Ascending aorta (tissue), 2 donors: Measurements from ENCODE around the gene CELSR1. TPM values are rescaled to one million over a fixed set of nuclear protein-coding genes. Genes with fewer than 3 reads are reported as not detected.

Experiments used
- DNase-seq, 2 donors: peaks; one replicate each; pipeline ENCODE4 v3.0.0-alpha.2; 2019; ENCODE audit warnings: low spot score in 2 of 2
- H3K27ac ChIP-seq, 2 donors: fragments of 200-600 bp; sonication (generic); one replicate each; pipeline ENCODE4 v1.5.1; 2016 to 2017; ENCODE audit warnings: mild to moderate bottlenecking in 1 of 2
- H3K27me3 ChIP-seq: fragments of 200-600 bp; sonication (generic); one replicate; pipeline ENCODE4 v1.5.1; 2017
- H3K36me3 ChIP-seq, 2 donors: fragments of 200-600 bp; sonication (generic); one replicate each; pipeline ENCODE4 v1.5.1; 2016
- H3K4me1 ChIP-seq, 2 donors: fragments of 200-600 bp; sonication (generic); one replicate each; pipeline ENCODE4 v1.5.1; 2016 to 2017; ENCODE audit warnings: mild to moderate bottlenecking in 1 of 2
- H3K4me3 ChIP-seq, 2 donors: fragments of 200-600 bp; sonication (generic); one replicate each; pipeline ENCODE4 v1.5.1; 2016 to 2017; ENCODE audit warnings: mild to moderate bottlenecking in 1 of 2
- H3K9me3 ChIP-seq, 2 donors: fragments of 200-600 bp; sonication (generic); one replicate each; pipeline ENCODE4 v1.5.1; 2016
- intact Hi-C: fragments of 100-400 bp; cut with DNase I; formaldehyde crosslinking; loops from one replicate; pipeline ENCODE4 v1.15.1; 2023
- total RNA-seq: library from RNA; depleted of rRNA; stranded (reverse); fragments of >200 nt; gene quantifications from one replicate; pipeline ENCODE4 v1.1.0, GENCODE V29; 2016
- TF ChIP-seq, protein P1 (sequence below), 3 experiments: fragments of 200-600 bp in 2 of 3; fragments of 450-650 bp in 1 of 3; sonication (generic) in 2 of 3; IDR thresholded peaks; one replicate each; pipeline ENCODE4 v1.5.1; 2016 to 2019; ENCODE audit warnings: antibody characterized with exemption in 3 of 3, mild to moderate bottlenecking in 1 of 3, moderate library complexity in 1 of 3

CELSR1 gene
- total RNA-seq, 1 donor from 2014 or later, result 10.5 TPM

- H3K4me3 ChIP-seq, result no peak overlapping the region
- no peaks in the 10 kb centered on the region for H3K9me3 ChIP-seq
- H3K27ac ChIP-seq, result no peak overlapping the region
- H3K27me3 ChIP-seq, result no peaks in the 10 kb centered on the region
- intact Hi-C loops, result no loop called here
- H3K4me1 ChIP-seq, result no peaks in the 10 kb centered on the region
- no peaks in the 10 kb centered on the region for H3K36me3 ChIP-seq
- no peak for DNase-seq
- TF ChIP-seq, protein P1, sequence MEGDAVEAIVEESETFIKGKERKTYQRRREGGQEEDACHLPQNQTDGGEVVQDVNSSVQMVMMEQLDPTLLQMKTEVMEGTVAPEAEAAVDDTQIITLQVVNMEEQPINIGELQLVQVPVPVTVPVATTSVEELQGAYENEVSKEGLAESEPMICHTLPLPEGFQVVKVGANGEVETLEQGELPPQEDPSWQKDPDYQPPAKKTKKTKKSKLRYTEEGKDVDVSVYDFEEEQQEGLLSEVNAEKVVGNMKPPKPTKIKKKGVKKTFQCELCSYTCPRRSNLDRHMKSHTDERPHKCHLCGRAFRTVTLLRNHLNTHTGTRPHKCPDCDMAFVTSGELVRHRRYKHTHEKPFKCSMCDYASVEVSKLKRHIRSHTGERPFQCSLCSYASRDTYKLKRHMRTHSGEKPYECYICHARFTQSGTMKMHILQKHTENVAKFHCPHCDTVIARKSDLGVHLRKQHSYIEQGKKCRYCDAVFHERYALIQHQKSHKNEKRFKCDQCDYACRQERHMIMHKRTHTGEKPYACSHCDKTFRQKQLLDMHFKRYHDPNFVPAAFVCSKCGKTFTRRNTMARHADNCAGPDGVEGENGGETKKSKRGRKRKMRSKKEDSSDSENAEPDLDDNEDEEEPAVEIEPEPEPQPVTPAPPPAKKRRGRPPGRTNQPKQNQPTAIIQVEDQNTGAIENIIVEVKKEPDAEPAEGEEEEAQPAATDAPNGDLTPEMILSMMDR (IDR thresholded peaks at IDR 0.05), result no peak
These were observed 98.3 kb downstream of the CELSR1 start for GRCh38 chr22:46439111-46439510.

DNA sequence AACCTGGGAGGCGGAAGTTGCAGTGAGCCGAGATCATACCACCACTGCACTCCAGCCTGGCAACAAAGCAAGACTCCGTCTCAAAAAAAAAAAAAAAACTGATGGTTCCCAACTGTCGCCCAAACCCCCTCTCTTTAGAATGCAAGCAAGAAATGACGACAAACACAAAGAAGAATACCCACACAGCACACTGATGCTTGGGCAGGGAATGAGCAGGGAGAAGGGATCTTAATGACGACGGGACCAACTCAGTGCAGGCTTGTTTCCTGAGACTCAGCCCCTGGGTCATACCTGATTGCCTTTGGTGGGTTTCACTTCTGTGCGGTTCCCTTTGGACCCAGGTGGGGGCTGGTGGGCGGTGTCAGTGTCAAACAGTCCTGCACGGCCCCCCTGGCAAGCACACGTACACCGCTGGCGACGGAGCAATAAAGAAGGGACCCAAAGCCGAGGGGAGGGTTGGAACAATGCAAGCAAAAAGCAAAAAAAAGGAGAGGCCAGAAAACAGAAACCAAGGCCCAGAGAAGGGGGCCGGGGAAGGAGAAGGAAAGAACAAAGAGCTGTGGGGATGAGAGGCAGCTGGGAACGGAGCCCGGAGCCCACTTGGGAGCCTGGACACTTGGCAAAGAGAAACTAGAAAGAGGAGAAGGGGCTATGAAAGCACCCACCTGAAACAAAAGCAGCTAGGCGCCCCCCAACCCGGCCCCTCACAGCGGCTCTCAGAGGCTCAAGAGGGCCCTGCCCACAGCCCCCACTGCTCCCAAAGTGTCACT is 99.6 kb downstream of the CELSR1 start:
- TF ChIP-seq, protein P1 (IDR thresholded peaks at IDR 0.05), result no peak
- intact Hi-C loops, result no loop called here
- Histone ChIP-seq H3K36me3 (no peaks in the 10 kb centered on the region), H3K9me3 (no peaks in the 10 kb centered on the region), H3K4me3 (no peak overlapping the region), H3K27ac (no peak overlapping the region), H3K4me1 (no peaks in the 10 kb centered on the region), H3K27me3 (no peaks in the 10 kb centered on the region)
- no peak for DNase-seq

- Histone ChIP-seq H3K36me3 (no peaks in the 10 kb centered on the region), H3K4me1 (no peaks in the 10 kb centered on the region), H3K9me3 (no peaks in the 10 kb centered on the region), H3K27ac (no peak overlapping the region), H3K27me3 (no peaks in the 10 kb centered on the region), H3K4me3 (no peak overlapping the region)
- TF ChIP-seq, protein P1 (IDR thresholded peaks at IDR 0.05), result no peak
- no peak for DNase-seq
- intact Hi-C loops, result no loop called here
These were observed 100.7 kb downstream of the CELSR1 start for GRCh38 chr22:46436595-46437175.

- Histone ChIP-seq H3K36me3 (no peaks in the 10 kb centered on the region), H3K4me3 (no peak overlapping the region), H3K27me3 (no peaks in the 10 kb centered on the region), H3K9me3 (no peaks in the 10 kb centered on the region), H3K27ac (no peak overlapping the region), H3K4me1 (no peaks in the 10 kb centered on the region)
- TF ChIP-seq, protein P1 (IDR thresholded peaks at IDR 0.05), result no peak
- intact Hi-C loops, result no loop called here
- DNase-seq, result no peak
These were observed 104.1 kb downstream of the CELSR1 start for GRCh38 chr22:46433318-46433717.

- TF ChIP-seq, protein P1 (IDR thresholded peaks at IDR 0.05), result no peak
- peak overlapping the region; percentile 33 to 35 for H3K4me3 ChIP-seq
These were observed 105.0 kb downstream of the CELSR1 start for GRCh38 chr22:46432164-46433068.

More at GRCh38 chr22:46432164-46433068, 105.0 kb downstream of the CELSR1 start:
- no peaks in the 10 kb centered on the region for H3K36me3 ChIP-seq
- DNase-seq, result no peak
- no peaks in the 10 kb centered on the region for H3K9me3 ChIP-seq
- no peaks in the 10 kb centered on the region for H3K27me3 ChIP-seq
- no peaks in the 10 kb centered on the region for H3K4me1 ChIP-seq
- intact Hi-C loops, result no loop called here
- H3K27ac ChIP-seq, result no peak overlapping the region
